ENCODE results near the gene PLEKHA6.

GRCh38 chr1:204356997-204357396, 2.7 kb downstream of the PLEKHA6 start:
- TF ChIP-seq POLR2A (IDR thresholded peaks at IDR 0.05; ENCODE audit: low read depth, low read length) (no peak), CHD1 (IDR thresholded peaks at IDR 0.05; ENCODE audit: low read depth, low read length) (no peak), CTCF (conservative IDR thresholded peaks at IDR 0.05; ENCODE audit: low read depth, low read length) (no peak), RFX5 (IDR thresholded peaks at IDR 0.05; ENCODE audit: low read depth, low read length) (no peak), MAFK (IDR thresholded peaks at IDR 0.05; ENCODE audit: low read depth, low read length) (no peak), MAZ (IDR thresholded peaks at IDR 0.05; ENCODE audit: borderline replicate concordance, low read depth, low read length) (no peak), SMC3 (IDR thresholded peaks at IDR 0.05; ENCODE audit: low read depth, low read length) (no peak), CEBPB (IDR thresholded peaks at IDR 0.05; ENCODE audit: low read depth, low read length) (no peak), RCOR1 (IDR thresholded peaks at IDR 0.05; ENCODE audit: insufficient replicate concordance, low read length) (no peak), RAD21 (IDR thresholded peaks at IDR 0.05; ENCODE audit: low read length) (no peak), USF2 (IDR thresholded peaks at IDR 0.05; ENCODE audit: low read depth, low read length) (no peak), BHLHE40 (IDR thresholded peaks at IDR 0.05; ENCODE audit: low read depth, low read length) (no peak)

Data from IMR-90 (cell line).